T-helper 1 cell (primary cell): ENCODE results near the gene PTCSC3.
"Not testable (repeated sequence)": the region's sequence is repeated elsewhere in the genome, so short reads cannot be mapped to it uniquely, and the experiment has no call there.

Experiments
- DNase-seq, 5 donors: peaks; one replicate each; pipeline ENCODE4 v3.0.0-alpha.2; 2012 to 2020

The PTCSC3 gene

DNA sequence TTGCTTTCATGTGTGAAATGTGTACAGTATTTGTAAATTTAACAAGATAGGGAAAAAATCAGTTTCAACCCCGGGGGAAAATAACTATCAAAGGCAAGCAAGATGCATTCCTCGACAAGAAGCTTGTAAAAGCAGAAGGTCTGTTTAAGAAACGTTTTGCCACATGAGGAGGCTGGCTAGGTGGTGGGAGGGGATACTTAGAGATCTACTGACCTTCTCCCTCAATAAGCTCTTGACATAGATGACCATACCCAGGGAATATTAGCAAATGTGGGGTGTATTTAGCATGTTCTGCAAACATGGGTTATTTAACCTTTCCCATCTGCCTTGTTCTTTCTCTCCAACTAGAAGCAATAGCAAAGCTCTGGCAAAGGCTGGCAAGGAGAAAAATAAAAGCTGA is 4.9 kb downstream of the PTCSC3 start:
- DNase-seq, result no peak

DNA sequence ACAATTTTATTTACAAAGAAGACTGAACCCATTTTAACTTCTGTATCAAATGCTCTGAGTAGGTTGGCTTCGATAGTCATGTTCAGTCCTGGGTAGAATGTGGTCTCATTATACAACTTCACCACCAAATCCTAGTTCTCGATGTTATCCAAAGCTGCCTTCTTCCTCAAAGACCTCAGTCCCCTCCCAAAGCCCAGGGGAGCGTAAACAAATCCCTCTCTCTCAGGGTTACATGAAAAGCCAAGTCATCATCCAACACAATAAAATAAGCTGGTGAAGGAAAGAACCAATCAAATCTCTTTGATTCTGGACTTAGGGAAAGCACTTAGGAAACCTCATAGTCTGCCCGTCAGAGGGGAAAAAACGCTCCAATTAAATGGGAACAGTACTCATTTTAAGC is 9.1 kb downstream of the PTCSC3 start:
- DNase-seq, result no peak

DNA sequence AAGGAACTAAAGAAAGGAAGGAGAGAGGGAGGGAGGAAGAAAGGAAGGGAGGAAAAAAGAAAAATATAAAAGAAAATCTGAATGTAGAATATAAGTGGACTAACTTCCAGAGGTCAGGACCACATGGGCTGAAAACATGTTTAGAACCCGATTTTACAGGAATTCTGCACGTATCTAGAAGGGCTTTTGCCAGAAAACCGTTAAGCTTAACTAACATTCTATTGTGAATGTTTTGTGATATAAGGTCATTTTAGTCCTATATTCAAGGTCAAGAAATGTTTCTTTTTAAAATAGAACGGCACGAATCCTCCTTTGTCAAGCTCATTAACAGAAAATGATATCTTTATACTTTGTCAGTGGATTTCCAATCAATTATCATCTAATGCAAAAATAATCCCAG is 13.1 kb downstream of the PTCSC3 start:
- DNase-seq, result no peak

DNA sequence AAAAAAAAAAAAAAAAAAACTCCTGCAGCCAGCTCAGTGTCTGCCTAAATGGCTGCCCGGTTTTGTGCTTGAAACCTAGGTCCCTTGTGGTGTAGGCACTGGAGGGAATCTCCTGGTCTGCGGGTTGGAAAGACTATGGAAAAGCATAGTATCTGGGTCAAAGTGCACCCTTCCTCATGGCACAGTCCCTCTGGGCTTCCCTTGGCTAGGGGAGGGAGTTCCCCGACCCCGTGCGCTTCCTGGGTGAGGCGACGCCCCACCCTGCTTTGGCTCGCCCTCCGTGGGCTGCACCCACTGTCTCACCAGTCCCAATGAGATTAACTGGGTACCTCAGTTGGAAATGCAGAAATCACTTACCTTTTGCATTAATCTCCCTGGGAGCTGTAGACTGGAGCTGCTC is 14.3 kb downstream of the PTCSC3 start:
- DNase-seq, result no peak

DNA sequence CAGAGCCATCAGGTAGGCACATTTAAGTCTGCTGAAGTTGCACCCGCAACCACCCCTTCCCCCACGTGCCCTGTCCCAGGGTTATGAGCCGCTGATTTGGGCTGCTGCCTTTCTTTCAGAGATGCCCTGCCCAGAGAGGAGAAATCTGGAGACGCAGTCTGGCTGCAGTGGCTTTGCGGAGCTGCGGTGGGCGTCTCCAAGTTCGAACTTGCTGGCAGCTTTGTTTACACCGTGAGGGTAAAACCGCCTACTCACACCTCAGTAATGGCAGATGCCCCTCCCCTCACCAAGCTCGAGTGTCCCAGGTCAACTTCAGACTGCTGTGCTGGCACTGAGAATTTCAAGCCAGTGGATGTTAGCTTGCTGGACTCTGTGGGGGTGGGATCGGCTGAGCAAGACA is 14.7 kb downstream of the PTCSC3 start:
- DNase-seq, result no peak

DNA sequence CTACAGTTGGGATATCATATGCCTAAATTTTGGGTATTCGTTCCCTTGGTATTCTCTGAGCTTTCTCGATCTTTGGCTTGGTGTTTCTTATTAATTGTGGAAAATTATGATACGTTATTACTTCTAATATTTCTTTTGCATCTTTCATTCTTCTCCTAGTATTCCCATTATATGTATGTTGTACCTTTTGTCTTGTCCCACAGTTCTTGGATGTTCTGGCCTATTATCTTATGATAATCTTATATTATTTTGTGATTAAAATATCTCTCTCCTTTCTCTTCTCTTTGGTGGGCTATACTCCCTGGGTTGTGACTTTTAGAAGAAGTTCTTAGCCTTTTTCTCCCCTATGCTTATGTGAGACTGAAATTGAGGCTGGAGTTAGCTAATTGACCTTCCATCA is 25.2 kb downstream of the PTCSC3 start:
- no peak for DNase-seq

DNA sequence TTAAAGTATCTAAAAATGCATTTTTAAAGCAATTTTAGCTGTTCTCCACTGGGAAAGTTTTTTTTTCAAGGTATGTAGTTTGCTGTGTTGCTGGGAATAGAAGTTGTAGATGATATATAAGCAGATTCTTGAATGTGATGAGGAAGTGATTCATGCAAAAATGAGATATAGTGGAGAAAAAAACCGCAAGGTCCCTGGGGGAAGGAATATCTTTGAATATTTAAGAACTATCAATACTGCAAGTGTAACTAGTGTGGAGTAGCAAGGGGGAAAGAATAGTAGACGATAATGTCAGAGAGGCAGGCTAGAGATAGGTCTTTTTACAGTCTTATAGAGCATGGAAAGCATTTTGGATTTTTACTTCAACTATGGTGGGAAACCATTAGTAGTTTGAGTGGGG is 42.5 kb downstream of the PTCSC3 start:
- no peak for DNase-seq

DNA sequence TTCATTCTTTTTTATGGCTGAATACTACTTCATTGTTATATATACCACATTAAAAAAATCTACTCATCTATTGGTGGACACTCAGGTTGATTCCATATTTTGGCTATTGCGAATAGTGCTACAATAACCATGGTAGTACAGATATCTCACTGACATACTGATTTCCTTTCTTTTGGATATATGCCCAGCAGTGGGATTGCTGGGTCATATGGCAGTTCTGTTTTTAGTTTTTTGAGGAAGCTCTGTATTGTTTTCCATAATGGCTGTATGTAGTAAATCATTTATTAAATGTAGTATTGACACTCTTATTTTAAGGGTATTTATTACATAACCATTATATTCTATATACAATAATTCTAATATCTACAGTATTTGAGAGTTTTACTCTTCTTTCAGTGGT is 43.7 kb downstream of the PTCSC3 start:
- DNase-seq, result no peak

DNA sequence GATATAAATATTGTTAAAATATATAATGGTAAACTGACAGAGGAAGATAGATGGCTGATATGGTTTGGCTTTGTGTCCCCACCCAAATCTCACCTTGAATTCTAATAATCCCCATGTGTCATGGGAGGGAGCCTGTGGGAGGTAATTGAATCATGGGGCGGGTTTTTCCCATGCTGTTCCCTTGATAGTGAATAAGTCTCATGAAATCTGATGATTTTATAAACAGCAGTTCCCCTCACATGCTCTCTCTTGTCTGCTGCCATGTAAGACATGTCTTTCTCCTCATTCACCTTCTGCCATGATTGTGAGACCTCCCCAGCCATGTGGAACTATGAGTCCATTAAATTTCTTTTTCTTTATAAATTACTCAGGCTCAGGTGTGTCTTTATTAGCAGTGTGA is 46.3 kb downstream of the PTCSC3 start:
- no peak for DNase-seq

DNA sequence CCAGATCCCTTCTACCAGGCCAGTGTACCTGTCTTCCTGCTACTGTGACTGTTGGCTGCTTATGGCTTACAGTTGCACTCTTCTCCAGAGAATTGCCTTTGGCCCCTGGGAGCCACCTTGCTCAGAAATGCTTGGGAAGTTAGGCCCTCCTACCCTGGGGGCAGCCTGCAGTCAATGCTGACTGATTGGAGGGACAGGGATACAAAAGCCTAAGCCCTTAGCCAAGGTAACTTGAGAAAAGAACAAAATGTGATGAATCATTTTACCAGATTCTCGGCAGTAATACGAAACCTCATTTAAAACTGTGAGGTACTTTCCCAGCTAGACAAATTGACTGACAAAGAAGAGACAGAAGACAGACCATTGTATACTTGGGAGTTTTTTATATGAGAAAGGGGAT is 47.3 kb downstream of the PTCSC3 start:
- DNase-seq, result no peak

DNA sequence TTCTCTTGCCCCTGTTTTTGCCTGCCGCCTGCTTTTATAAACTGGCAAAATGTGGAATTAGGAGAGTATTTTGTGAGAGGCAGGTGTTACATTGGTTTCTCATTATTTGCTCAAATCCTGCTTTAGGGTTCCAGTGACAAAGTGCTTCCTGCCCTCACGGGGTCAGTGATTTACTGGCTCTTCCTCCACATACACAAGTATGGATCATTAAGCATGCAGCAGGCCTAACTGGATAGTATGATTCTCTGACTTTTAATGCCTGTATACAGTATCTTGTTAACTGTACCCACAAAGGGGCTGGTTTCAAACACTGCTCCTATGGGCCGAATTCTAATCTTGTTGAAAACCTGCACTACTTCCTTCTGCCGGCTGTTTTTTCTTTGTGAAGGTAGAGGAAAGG is 63.2 kb downstream of the PTCSC3 start:
- DNase-seq, result no peak

DNA sequence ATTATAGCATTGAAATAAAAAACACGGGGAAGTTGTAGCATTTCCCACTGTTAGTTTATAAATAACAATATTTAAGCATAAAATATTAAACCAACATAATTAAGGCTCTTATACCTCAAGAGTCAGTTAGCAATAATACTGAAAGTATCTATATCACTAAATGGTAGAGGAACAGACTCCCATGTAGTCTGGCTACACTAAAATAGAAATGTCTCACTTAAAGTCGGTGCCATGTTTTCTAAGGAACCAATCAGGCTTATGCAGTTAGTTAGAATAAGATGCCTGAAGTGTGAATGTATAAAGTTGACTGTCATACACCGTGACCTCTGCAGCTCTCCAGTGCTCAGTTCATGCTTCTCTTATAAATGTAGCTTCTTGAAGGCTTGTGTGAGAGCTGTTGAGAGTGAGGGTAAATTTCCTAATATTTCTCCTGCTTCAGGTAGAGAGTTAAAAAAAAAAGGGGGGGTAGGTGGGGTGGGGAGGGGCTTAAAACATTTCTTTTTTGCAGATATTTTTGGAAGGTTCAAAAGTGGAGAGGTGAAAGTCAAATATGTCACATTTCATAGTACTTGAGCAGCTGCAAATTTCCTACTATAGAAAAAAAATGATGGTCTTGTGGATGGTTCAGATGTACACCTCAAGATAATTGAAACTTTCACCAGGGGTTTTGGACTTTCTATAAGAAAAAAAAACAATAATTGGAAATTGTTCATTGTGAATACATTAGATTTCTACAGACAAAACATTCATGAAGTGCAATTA is 64.5 kb downstream of the PTCSC3 start:
- DNase-seq, result no peak

DNA sequence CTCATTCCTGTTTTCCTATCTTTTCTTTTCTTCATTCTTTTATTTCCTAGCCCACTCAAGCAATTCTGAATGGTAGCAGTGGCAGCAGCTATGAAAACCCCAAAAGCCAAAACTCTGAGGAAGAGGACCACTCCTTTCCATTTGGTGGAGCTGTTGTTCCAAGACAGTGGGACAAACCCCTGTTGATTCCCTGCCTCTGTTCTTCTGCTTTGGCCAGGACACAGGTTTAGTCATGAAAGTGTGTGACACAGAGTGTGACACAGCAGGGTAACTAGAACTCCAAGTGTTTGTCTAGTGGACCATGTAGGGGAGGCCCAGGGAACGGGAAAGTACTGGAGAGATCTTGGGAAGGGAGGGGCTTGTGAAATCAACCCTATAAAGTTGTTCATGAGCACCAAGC is 71.1 kb downstream of the PTCSC3 start:
- no peak for DNase-seq

DNA sequence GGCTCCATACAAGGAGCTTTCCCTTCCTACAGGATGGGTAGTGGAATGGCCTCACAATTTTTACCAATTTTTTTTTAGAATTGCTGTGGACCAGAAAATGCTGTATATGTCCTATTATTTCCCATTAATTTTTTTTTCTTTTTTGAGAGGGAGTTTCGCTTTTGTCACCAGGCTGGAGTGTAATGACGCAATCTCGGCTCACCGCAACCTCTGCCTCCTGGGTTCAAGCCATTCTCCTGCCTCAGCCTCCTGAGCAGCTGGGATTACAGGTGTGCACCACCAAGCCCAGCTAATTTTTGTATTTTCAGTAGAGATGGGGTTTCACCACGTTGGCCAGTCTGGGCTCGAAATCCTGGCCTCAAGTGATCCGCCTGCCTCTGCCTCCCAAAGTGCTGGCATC is 72.3 kb downstream of the PTCSC3 start:
- DNase-seq, result not testable (repeated sequence)

DNA sequence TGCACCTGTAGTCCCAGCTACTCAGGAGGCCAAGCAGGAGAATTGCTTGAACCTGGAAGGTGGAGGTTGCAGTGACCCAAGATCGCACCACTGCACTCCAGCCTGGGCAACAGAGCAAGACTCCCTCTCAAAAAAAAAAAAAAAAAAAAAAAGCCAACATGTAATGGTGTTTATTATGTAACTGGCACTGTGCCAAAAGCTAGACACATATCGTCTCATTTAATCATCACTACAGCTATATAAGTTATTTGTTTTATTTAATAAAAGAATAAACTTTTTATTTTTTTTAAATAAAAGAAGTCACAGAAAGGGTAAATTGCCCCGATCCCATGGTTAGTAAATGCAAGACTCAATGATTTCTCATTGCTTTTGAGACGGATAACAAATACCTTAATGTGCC is 76.9 kb downstream of the PTCSC3 start:
- DNase-seq, result no peak

DNA sequence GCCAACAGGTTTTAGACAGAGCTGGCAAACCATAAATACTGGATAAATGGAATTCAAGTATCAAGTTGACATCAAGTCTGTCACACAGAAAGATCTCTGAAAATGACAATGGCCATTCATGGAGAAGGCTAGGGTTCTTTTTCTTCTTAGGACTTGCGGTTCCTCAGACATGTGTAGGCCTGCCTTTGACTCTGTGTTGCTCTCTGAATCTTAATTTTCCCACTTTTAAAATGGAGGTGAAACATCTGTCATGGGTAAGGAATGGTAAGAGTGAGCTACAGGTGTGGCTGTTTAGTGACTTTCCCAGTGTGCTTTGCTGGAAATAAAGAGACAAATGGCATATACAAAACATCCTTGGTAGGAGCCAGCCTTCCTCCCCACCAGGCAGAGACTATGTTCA is 79.2 kb downstream of the PTCSC3 start:
- no peak for DNase-seq

DNA sequence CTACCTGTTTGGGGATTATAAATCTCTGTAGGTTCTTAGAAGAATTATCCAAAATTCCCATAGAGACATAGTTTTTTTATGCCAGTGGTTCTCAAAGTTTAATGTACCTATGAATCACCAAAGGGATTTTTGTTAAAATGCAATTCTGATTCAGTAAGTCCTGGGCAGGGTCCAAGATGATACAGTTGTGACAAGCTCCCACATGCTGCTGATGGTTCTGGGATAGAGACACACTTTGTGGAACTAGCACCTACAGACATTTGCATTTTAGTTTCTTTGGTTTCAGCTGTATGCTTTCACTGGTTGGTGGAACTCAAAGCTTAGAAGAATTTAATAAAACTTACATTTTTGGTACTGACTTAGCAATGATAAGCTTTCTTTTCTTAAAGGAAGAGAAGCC is 80.4 kb downstream of the PTCSC3 start:
- no peak for DNase-seq

DNA sequence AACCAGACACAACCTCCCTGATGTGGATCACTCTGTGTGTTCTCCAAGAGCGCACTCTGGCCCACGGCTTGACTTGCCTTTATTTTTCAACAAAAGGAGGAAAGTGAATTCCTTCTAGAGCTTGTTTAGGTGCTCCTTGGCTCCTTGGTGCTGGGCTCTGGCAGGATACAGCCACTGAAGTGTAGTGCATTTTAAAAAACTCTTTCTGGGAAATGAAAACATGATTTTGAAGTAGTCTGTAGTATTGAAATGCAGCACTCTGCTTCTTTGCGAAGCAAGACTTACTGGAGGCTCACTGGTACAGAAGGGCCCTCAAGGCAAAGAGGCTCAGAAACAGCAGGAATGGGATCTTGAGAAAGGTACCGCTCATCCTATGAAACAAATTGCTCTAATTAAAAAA is 81.6 kb downstream of the PTCSC3 start:
- DNase-seq, result no peak

DNA sequence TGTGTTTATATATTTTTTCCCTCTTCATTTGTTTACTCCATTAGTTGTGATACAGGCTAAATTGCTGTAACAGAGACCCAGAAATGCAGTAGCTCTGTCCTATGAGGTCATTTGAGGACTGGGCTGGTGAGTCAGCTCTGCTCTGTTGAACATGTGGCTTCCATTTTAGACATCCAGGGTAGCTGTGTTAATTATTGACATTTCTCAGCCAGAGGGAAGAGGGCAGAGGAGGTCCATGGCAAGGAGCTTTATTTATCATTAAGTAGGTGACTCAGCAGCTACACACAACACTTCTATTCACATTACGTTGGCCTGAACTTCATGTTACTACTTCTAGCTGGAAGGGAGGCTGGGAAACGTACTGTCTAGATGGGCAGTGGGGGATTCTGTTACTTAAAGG is 85.4 kb downstream of the PTCSC3 start:
- no peak for DNase-seq

DNA sequence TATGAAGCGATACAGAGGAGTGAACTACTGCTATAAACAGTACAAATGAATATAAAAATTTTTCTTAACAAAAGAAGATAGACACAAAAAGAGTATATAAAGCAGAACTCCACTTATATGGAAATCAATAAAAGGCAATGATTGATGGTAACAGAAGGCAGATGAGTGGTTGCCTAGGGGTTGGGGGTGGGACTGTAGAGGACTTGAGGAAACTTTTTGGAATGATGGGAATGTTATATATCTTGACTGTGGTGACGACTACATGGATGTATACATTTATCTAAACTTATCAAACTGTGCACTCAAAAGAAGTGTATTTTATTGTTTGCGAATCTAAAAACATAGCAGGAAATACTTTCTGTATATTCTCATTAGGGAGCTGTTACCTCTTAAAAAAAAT is 89.1 kb downstream of the PTCSC3 start:
- DNase-seq, result no peak

DNA sequence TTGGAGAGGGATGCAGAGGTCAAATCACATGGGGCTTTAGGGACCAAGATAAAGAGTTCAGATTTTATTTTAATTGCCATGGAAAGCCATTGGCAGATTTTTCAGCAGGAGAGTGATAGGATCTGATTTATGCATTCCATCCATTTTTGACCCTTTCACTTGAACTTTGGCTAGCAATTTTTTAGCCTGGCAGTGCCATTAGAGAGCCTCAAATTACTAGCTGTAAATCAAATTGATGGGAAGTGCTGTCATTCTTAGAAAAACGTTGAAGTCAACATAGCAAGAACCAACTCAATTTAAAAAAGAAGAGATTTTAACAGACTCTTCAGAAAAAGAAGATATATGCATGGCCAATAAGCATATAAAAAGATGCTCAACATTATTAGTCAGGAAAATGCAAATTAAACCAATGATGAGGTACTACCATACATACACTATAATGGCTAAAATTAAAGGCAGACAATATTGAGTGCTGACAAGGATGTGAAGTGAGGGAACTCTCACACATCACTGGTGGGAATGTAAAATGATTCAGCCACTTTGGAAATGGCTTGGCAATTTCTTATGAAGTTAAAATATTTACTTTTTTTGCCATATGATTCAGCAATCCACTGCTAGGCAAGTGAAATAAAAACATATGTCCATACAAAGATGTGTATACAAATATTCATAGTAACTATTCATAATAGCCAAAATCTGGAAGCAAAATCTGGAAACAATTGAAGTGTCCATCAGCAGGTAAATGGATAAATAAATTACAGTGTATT is 89.7 kb downstream of the PTCSC3 start:
- no peak for DNase-seq

DNA sequence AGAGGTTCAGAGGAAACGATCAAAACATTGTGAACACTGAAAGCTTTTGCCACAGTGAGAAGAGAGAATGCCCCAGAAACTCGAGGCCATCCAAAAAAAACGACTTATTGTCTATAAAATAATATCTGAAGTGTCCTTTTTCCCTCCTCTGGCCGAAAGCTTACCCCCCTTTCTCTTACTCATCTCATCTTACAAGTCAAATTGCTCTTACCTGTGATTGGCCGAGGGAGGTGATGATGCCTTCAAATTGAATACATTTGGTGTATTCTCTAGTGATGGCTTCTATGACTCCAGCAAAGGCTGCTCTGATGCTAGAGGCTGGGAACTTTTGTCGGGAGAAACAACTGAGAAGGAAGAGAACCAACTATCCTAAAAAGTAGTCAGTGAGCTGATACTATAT is 90.7 kb downstream of the PTCSC3 start:
- DNase-seq, result no peak
